ENCODE data around the gene ERH. TPM values are rescaled to one million over a fixed set of nuclear protein-coding genes. Genes with fewer than 3 reads are reported as not detected.

ERH gene
- total and polyA plus RNA-seq, 8 donors, result 32.4 to 75.4 (median 58.5) TPM

DNA sequence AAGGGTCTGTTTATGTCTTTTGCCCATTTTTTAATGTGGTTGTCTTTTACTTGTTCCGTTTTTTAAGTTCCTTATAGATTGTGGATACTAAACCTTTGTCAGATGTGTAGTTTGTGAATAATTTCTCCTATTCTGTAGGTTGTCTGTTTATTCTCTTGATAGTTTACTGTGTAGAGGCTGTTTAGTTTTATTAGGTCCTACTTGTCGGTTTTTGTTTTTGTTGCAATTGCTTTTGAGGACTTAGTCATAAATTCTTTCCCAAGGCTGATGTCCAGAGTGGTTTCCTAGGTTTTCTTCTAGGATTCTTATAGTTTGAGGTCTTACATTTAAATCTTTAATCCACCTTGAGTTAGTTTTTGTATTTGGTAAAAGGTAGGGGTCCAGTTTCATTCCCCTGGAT lies 34.3 kb upstream of the ERH start:
- intact Hi-C loops (cut with DNase I), result no loop called here
- 96% methylated on average over 2 of the region's 2 CpGs for WGBS, 2 donors
- ATAC-seq (no peak), FAIRE-seq (no peak), DNase-seq (no peak)
- no peak overlapping the region for H3K4me3 ChIP-seq
- no peaks in the 10 kb centered on the region for H3K36me3 ChIP-seq
- H3K4me1 ChIP-seq, result no peaks in the 10 kb centered on the region
- H3K27ac ChIP-seq, result no peak overlapping the region
- no peaks in the 10 kb centered on the region for H3K9me3 ChIP-seq
- no peaks in the 10 kb centered on the region for H3K27me3 ChIP-seq
- TF ChIP-seq, protein P1, sequence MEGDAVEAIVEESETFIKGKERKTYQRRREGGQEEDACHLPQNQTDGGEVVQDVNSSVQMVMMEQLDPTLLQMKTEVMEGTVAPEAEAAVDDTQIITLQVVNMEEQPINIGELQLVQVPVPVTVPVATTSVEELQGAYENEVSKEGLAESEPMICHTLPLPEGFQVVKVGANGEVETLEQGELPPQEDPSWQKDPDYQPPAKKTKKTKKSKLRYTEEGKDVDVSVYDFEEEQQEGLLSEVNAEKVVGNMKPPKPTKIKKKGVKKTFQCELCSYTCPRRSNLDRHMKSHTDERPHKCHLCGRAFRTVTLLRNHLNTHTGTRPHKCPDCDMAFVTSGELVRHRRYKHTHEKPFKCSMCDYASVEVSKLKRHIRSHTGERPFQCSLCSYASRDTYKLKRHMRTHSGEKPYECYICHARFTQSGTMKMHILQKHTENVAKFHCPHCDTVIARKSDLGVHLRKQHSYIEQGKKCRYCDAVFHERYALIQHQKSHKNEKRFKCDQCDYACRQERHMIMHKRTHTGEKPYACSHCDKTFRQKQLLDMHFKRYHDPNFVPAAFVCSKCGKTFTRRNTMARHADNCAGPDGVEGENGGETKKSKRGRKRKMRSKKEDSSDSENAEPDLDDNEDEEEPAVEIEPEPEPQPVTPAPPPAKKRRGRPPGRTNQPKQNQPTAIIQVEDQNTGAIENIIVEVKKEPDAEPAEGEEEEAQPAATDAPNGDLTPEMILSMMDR (IDR thresholded peaks at IDR 0.05), result no peak

DNA sequence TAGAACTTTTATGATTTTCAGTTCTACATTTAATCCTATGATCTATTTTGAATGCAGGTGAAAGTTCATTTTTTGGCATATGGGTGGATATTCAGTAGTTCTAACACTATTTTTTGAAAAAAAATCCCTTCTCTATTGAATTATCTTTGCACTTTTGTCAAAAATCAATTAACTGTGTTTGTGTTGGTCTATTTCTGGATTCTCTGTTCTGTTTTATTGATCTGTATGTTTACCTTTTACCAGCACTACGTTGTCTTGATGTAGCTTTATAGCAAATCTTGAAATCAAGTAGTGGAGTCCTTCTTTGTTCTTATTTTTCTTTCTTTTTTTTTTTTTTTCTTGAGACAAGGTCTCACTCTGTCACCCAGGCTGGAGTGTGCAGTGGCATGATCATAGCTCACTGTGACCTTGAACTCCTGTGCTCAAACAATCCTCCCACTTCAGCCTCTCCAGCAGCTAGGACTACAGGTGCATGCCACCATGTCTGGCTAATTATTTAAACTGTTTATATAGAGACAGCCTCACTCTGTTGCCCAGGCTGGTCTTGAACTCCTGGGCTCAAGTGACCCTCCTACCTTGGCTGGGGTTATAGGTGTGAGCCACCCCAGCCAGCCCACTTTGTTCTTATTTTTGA lies 32.3 kb upstream of the ERH start:
- intact Hi-C loops (cut with DNase I), result no loop called here
- no peaks in the 10 kb centered on the region for H3K4me1 ChIP-seq
- FAIRE-seq, result no peak
- TF ChIP-seq, protein P1 (IDR thresholded peaks at IDR 0.05), result no peak
- no peaks in the 10 kb centered on the region for H3K9me3 ChIP-seq
- H3K27ac ChIP-seq, result no peak overlapping the region
- peaks cover 0 to 14% (median 0%) of the 10 kb centered on the region in 3 donors for H3K36me3 ChIP-seq
- DNase-seq, result no peak
- no peak for ATAC-seq
- 17 to 28% methylated on average over 1 of the region's 1 CpG for WGBS, 2 donors
- no peak overlapping the region for H3K4me3 ChIP-seq
- no peaks in the 10 kb centered on the region for H3K27me3 ChIP-seq

DNA sequence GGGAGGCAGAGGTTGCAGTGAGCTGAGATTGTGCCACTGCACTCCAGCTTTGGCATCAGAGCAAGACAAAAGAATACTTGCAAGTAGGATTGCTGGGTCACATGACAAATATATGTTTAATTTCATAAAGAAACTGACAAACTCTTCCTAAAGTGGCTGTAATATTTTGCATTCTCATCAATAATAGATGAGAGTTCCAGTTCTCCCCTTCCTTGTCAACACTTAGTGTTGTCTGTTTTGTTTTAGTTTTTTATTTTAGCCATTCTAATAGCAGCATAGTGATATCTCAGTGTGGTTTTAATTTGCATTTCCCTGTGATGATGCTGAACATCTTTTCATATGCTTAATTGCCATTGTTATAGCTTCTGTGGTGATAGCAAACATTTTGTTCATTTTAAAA lies 31.5 kb upstream of the ERH start:
- peaks cover 0 to 14% (median 0%) of the 10 kb centered on the region in 3 donors for H3K36me3 ChIP-seq
- no peaks in the 10 kb centered on the region for H3K9me3 ChIP-seq
- H3K27me3 ChIP-seq, result no peaks in the 10 kb centered on the region
- intact Hi-C loops (cut with DNase I), result no loop called here
- no peaks in the 10 kb centered on the region for H3K4me1 ChIP-seq
- no peak overlapping the region for H3K4me3 ChIP-seq
- TF ChIP-seq, protein P1 (IDR thresholded peaks at IDR 0.05), result no peak
- H3K27ac ChIP-seq, result no peak overlapping the region
- DNase-seq (no peak), ATAC-seq (no peak), FAIRE-seq (no peak)

DNA sequence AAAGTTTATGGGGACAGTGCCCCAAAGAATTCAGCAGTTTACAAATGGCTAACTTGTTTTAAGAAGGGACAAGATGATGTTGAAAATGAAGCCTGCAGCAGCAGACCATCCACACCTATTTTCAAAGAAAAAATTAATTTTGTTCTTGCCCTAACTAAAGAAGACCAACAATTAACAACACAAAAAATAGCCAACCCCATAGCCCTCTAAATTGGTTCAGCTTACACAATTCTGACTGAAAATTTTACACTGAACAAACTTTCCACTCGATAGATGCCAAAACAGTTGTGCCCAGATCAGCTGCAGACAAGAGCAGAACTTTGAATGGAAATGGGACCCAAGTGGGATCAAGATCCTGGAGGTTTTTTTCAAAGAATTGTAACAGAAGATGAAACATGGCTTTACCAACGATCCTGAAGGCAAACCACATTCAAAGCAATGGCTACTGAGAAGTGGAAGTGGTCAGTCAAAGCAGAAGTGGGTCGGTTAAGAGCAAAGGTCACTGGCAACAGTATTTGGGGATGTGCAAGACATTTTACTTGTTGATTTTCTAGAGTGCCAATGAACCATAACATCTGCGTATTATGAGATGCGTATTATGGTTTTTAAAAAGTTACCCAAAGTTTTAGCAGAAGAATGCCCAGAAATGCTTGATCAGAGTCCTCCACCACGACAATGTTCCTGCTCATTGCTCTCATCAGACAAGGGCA lies 30.3 kb upstream of the ERH start:
- WGBS, 2 donors, result 95 to 96% methylated on average over 6 of the region's 6 CpGs
- no peak for FAIRE-seq
- H3K27me3 ChIP-seq, result no peaks in the 10 kb centered on the region

More for the DNA sequence above, 30.3 kb upstream of the ERH start:
- no peaks in the 10 kb centered on the region for H3K4me1 ChIP-seq
- H3K36me3 ChIP-seq, result peaks cover 0 to 14% (median 0%) of the 10 kb centered on the region in 3 donors
- H3K4me3 ChIP-seq, result no peak overlapping the region
- H3K9me3 ChIP-seq, result no peaks in the 10 kb centered on the region
- TF ChIP-seq, protein P1 (IDR thresholded peaks at IDR 0.05), result no peak
- intact Hi-C loops (cut with DNase I), result no loop called here
- no peak for DNase-seq
- H3K27ac ChIP-seq, result no peak overlapping the region
- ATAC-seq, result peak in 1 of 4 donors; percentile 20
